ENCODE results near the gene DENND10.

Gene DENND10

GRCh38 chr10:119061926-119062325 is 42.0 kb upstream of the DENND10 start:
- TF ChIP-seq FOXM1 (IDR thresholded peaks at IDR 0.05; ENCODE audit: borderline replicate concordance) (no peak), SP1 (IDR thresholded peaks at IDR 0.05) (no peak), LEF1 (IDR thresholded peaks at IDR 0.05; ENCODE audit: borderline replicate concordance) (no peak), HDGF (IDR thresholded peaks at IDR 0.05; ENCODE audit: borderline replicate concordance) (no peak), ARNT (IDR thresholded peaks at IDR 0.05) (no peak), CTBP1 (IDR thresholded peaks at IDR 0.05; ENCODE audit: borderline replicate concordance) (no peak), FOXK2 (IDR thresholded peaks at IDR 0.05) (no peak), ELF4 (IDR thresholded peaks at IDR 0.05) (no peak), FOXA1 (IDR thresholded peaks at IDR 0.05) (no peak), ZNF384 (IDR thresholded peaks at IDR 0.05) (no peak), PKNOX1 (IDR thresholded peaks at IDR 0.05) (no peak), L3MBTL2 (conservative IDR thresholded peaks at IDR 0.05) (no peak), NFRKB (IDR thresholded peaks at IDR 0.05) (no peak), SUZ12 (IDR thresholded peaks at IDR 0.05) (no peak)
- POLR2A ChIA-PET, result no interaction called here
- CTCF ChIA-PET, result interaction anchor here (0.7 kb wide), 1 partner anchor 1904 kb away, joined by 3 read pairs; no protein-coding TSS in a partner anchor
- no peak for DNase-seq (ENCODE audit: extremely low spot score)

GRCh38 chr10:119070395-119071165 is 33.3 kb upstream of the DENND10 start:
- no peak for DNase-seq (ENCODE audit: extremely low spot score)
- POLR2A ChIA-PET, result interaction anchor here (1.0 kb wide), 1 partner anchor 10 kb away, joined by 3 read pairs; the partner anchor contains the start of gene EIF3A
- CTCF ChIA-PET, result interaction anchor here (0.6 kb wide), 1 partner anchor 39 kb away, joined by 3 read pairs; no protein-coding TSS in a partner anchor
- TF ChIP-seq PKNOX1 (IDR thresholded peaks at IDR 0.05) (no peak), FOXA1 (IDR thresholded peaks at IDR 0.05) (no peak), CTBP1 (IDR thresholded peaks at IDR 0.05; ENCODE audit: borderline replicate concordance) (no peak), HDGF (IDR thresholded peaks at IDR 0.05; ENCODE audit: borderline replicate concordance) (no peak), TARDBP (IDR thresholded peaks at IDR 0.05) (no peak), NFRKB (IDR thresholded peaks at IDR 0.05) (no peak), ELF4 (IDR thresholded peaks at IDR 0.05) (no peak), FOXK2 (IDR thresholded peaks at IDR 0.05) (no peak), LEF1 (IDR thresholded peaks at IDR 0.05; ENCODE audit: borderline replicate concordance) (no peak), ZNF384 (IDR thresholded peaks at IDR 0.05) (no peak), BHLHE40 (IDR thresholded peaks at IDR 0.05; ENCODE audit: borderline replicate concordance) (no peak), SP1 (IDR thresholded peaks at IDR 0.05) (no peak)

GRCh38 chr10:119073584-119073983 is 30.3 kb upstream of the DENND10 start:
- DNase-seq (ENCODE audit: extremely low spot score), result no peak
- no peak for TF ChIP-seq SUZ12 (IDR thresholded peaks at IDR 0.05)

GRCh38 chr10:119078422-119079179 is 25.3 kb upstream of the DENND10 start:
- no peak for DNase-seq (ENCODE audit: extremely low spot score)
- TF ChIP-seq ZNF384 (IDR thresholded peaks at IDR 0.05) (no peak), CTBP1 (IDR thresholded peaks at IDR 0.05; ENCODE audit: borderline replicate concordance) (no peak), TARDBP (IDR thresholded peaks at IDR 0.05) (no peak), PKNOX1 (IDR thresholded peaks at IDR 0.05) (no peak), LEF1 (IDR thresholded peaks at IDR 0.05; ENCODE audit: borderline replicate concordance) (no peak), FOXM1 (IDR thresholded peaks at IDR 0.05; ENCODE audit: borderline replicate concordance) (no peak), SUZ12 (IDR thresholded peaks at IDR 0.05) (no peak), SP1 (IDR thresholded peaks at IDR 0.05) (no peak), BHLHE40 (IDR thresholded peaks at IDR 0.05; ENCODE audit: borderline replicate concordance) (no peak), L3MBTL2 (conservative IDR thresholded peaks at IDR 0.05) (no peak)
- POLR2A ChIA-PET, result no interaction called here
- CTCF ChIA-PET, result no interaction called here

More at GRCh38 chr10:119073584-119073983, 30.3 kb upstream of the DENND10 start:
- POLR2A ChIA-PET, result no interaction called here
- CTCF ChIA-PET, result interaction anchor here (0.5 kb wide), 1 partner anchor 33 kb away, joined by 3 read pairs; no protein-coding TSS in a partner anchor

- ChIA-PET CTCF (no interaction called here), POLR2A (interaction anchor here (0.6 to 1.6 kb wide), 6 partner anchors 10 to 88 kb away, joined by 3 to 9 read pairs (median 4); partner anchors contain the start of gene DENND10)
- peak; percentile 71 for DNase-seq (ENCODE audit: extremely low spot score)
- TF ChIP-seq L3MBTL2 (conservative IDR thresholded peaks at IDR 0.05) (no peak), TARDBP (IDR thresholded peaks at IDR 0.05) (no peak), PKNOX1 (IDR thresholded peaks at IDR 0.05) (no peak), CTBP1 (IDR thresholded peaks at IDR 0.05; ENCODE audit: borderline replicate concordance) (no peak), NFRKB (IDR thresholded peaks at IDR 0.05) (no peak), ARNT (IDR thresholded peaks at IDR 0.05) (no peak), ELF4 (IDR thresholded peaks at IDR 0.05) (no peak), FOXA1 (IDR thresholded peaks at IDR 0.05) (no peak), FOXK2 (IDR thresholded peaks at IDR 0.05) (no peak), SP1 (IDR thresholded peaks at IDR 0.05) (no peak), HDGF (IDR thresholded peaks at IDR 0.05; ENCODE audit: borderline replicate concordance) (no peak), ZNF384 (IDR thresholded peaks at IDR 0.05) (no peak), BHLHE40 (IDR thresholded peaks at IDR 0.05; ENCODE audit: borderline replicate concordance) (no peak), SUZ12 (IDR thresholded peaks at IDR 0.05) (no peak), FOXM1 (IDR thresholded peaks at IDR 0.05; ENCODE audit: borderline replicate concordance) (no peak)
Measured at GRCh38 chr10:119079599-119080520, 24.1 kb upstream of the DENND10 start.

Measured in HEK293T (cell line).